ENCODE data around the gene TRAPPC12. TPM values are rescaled to one million over a fixed set of nuclear protein-coding genes. Genes with fewer than 3 reads are reported as not detected.
A peak's percentile ranks its signal among the peaks of the same experiment; 100 is the strongest.
"Not testable (repeated sequence)": the region's sequence is repeated elsewhere in the genome, so short reads cannot be mapped to it uniquely, and the experiment has no call there.

TRAPPC12 gene
- total and polyA plus RNA-seq, 8 donors = 35.2 to 97.5 (median 40.9) TPM

GRCh38 chr2:3443506-3444084 lies 64.1 kb downstream of the TRAPPC12 start:
- intact Hi-C loops (cut with DNase I) = no loop called here
- Histone ChIP-seq H3K4me3 (no peak overlapping the region), H3K4me1 (peaks cover 0 to 9% (median 6%) of the 10 kb centered on the region in 3 donors), H3K36me3 (peaks cover 3 to 12% (median 5%) of the 10 kb centered on the region in 3 donors), H3K27ac (no peak overlapping the region), H3K27me3 (no peaks in the 10 kb centered on the region), H3K9me3 (no peaks in the 10 kb centered on the region)
- DNase-seq = no peak
- 91 to 92% methylated on average over 18 of the region's 18 CpGs for whole genome bisulfite sequencing, 2 donors
- no peak for ATAC-seq
- TF ChIP-seq CTCF (IDR thresholded peaks at IDR 0.05) = no peak
- FAIRE-seq = no peak

- H3K36me3 ChIP-seq = peaks cover 3 to 12% (median 5%) of the 10 kb centered on the region in 3 donors
- no peak for ATAC-seq
- no peak for TF ChIP-seq CTCF (IDR thresholded peaks at IDR 0.05)
- H3K27ac ChIP-seq = no peak overlapping the region
- intact Hi-C loops (cut with DNase I) = no loop called here
- H3K4me3 ChIP-seq = no peak overlapping the region
- H3K27me3 ChIP-seq = no peaks in the 10 kb centered on the region
- peaks cover 0 to 5% (median 3%) of the 10 kb centered on the region in 3 donors for H3K4me1 ChIP-seq
- no peak for FAIRE-seq
- H3K9me3 ChIP-seq = no peaks in the 10 kb centered on the region
- DNase-seq = no peak
- 91 to 94% methylated on average over 11 of the region's 11 CpGs for WGBS, 2 donors
These were observed 66.4 kb downstream of the TRAPPC12 start for GRCh38 chr2:3445891-3446290.

- no peak for DNase-seq
- Histone ChIP-seq H3K27ac (no peak overlapping the region), H3K4me1 (no peaks in the 10 kb centered on the region), H3K27me3 (no peaks in the 10 kb centered on the region), H3K4me3 (no peak overlapping the region), H3K36me3 (peaks cover 3 to 12% (median 5%) of the 10 kb centered on the region in 3 donors), H3K9me3 (no peaks in the 10 kb centered on the region)
- intact Hi-C loops (cut with DNase I) = no loop called here
- ATAC-seq = no peak
- 96 to 97% methylated on average over 10 of the region's 10 CpGs for WGBS, 2 donors
- FAIRE-seq = no peak
- no peak for TF ChIP-seq CTCF (IDR thresholded peaks at IDR 0.05)
These were observed 66.9 kb downstream of the TRAPPC12 start for GRCh38 chr2:3446381-3446780.

GRCh38 chr2:3447186-3447585 lies 67.7 kb downstream of the TRAPPC12 start:
- ATAC-seq; H3K4me1 ChIP-seq; intact Hi-C loops (cut with DNase I); H3K9me3 ChIP-seq; H3K27ac ChIP-seq; DNase-seq; H3K27me3 ChIP-seq; H3K4me3 ChIP-seq; FAIRE-seq: not testable (repeated sequence)
- H3K36me3 ChIP-seq = peaks cover 3 to 12% (median 5%) of the 10 kb centered on the region in 3 donors
- WGBS, 2 donors = 94 to 96% methylated on average over 6 of the region's 6 CpGs

- no peaks in the 10 kb centered on the region for H3K9me3 ChIP-seq
- intact Hi-C loops (cut with DNase I) = no loop called here
These were observed 68.4 kb downstream of the TRAPPC12 start for GRCh38 chr2:3447789-3448317.

GRCh38 chr2:3448441-3448911 lies 69.0 kb downstream of the TRAPPC12 start:
- H3K4me1 ChIP-seq; H3K27me3 ChIP-seq; intact Hi-C loops (cut with DNase I); H3K4me3 ChIP-seq; H3K27ac ChIP-seq; FAIRE-seq; H3K9me3 ChIP-seq: not testable (repeated sequence)
- H3K36me3 ChIP-seq = peaks cover 3 to 12% (median 5%) of the 10 kb centered on the region in 3 donors
- peak in 3 of 4 donors; percentile 25 to 44 (median 27) for ATAC-seq
- DNase-seq = peak in 1 of 6 donors; percentile 3
- 89 to 92% methylated on average over 35 of the region's 35 CpGs for WGBS, 2 donors

More at GRCh38 chr2:3447789-3448317, 68.4 kb downstream of the TRAPPC12 start:
- ATAC-seq (peak in 3 of 4 donors; percentile 11 to 36 (median 25)), FAIRE-seq (no peak), DNase-seq (no peak)
- H3K4me3 ChIP-seq = no peak overlapping the region
- H3K27me3 ChIP-seq = no peaks in the 10 kb centered on the region
- H3K27ac ChIP-seq = no peak overlapping the region
- H3K4me1 ChIP-seq = no peaks in the 10 kb centered on the region
- TF ChIP-seq CTCF (IDR thresholded peaks at IDR 0.05) = no peak
- H3K36me3 ChIP-seq = peaks cover 3 to 12% (median 5%) of the 10 kb centered on the region in 3 donors
- 80 to 81% methylated on average over 9 of the region's 9 CpGs for whole genome bisulfite sequencing, 2 donors
